Omental fat pad (tissue), 4 donors: ENCODE results near the gene SCGB1D1. TPM values are rescaled to one million over a fixed set of nuclear protein-coding genes. Genes with fewer than 3 reads are reported as not detected.
"Not testable (repeated sequence)": the region's sequence is repeated elsewhere in the genome, so short reads cannot be mapped to it uniquely, and the experiment has no call there.

Experiments used
- ATAC-seq: fragments of 150-250 bp; one replicate; pipeline ENCODE4 v1.9.1; 2016; ENCODE audit warnings: mild to moderate bottlenecking, moderate library complexity; ENCODE audit not compliant: low FRiP score
- DNase-seq: peaks from one replicate; pipeline ENCODE4 v3.0.0-alpha.2; 2019; ENCODE audit warnings: low spot score
- CTCF ChIP-seq, 3 donors: fragments of 450-650 bp; IDR thresholded peaks; one replicate each; pipeline ENCODE4 v1.5.1; 2016 to 2017; ENCODE audit warnings: antibody characterized with exemption in 3 of 3, mild to moderate bottlenecking in 3 of 3, moderate library complexity in 2 of 3
- total RNA-seq, 4 donors: library from RNA; depleted of rRNA; stranded (reverse); fragments of >200 nt; gene quantifications; one replicate each; pipeline ENCODE4 v1.1.0, GENCODE V29; 2016

SCGB1D1 gene
- total RNA-seq, 4 donors from 2014 or later: not detected

DNA sequence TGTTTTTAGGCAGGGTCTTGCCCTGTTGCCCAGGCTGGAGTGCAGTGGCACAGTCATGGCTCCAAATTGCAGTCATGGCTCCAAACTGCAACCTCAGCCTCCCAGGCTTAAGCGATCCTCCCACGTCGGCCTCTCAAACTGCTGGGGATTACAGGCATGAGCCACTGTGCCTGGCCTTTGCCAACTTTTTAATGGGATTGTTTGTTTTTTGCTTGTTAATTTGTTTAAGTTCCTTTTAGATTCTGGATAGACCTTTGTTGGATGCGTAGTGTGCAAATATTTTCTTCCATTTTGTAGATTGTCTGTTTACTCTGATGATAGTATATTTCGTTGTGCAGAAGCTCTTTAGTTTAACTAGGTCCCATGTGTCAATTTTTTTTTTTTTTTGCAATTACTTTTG, 10.0 kb upstream of the SCGB1D1 start:
- TF ChIP-seq CTCF (IDR thresholded peaks at IDR 0.05): no peak
- DNase-seq (no peak), ATAC-seq (no peak)

GRCh38 chr11:62181097-62181496, 8.9 kb upstream of the SCGB1D1 start:
- no peak for TF ChIP-seq CTCF (IDR thresholded peaks at IDR 0.05)
- ATAC-seq (no peak), DNase-seq (no peak)

GRCh38 chr11:62182147-62182891, 7.7 kb upstream of the SCGB1D1 start:
- no peak for TF ChIP-seq CTCF (IDR thresholded peaks at IDR 0.05)
- ATAC-seq: no peak
- no peak for DNase-seq

DNA sequence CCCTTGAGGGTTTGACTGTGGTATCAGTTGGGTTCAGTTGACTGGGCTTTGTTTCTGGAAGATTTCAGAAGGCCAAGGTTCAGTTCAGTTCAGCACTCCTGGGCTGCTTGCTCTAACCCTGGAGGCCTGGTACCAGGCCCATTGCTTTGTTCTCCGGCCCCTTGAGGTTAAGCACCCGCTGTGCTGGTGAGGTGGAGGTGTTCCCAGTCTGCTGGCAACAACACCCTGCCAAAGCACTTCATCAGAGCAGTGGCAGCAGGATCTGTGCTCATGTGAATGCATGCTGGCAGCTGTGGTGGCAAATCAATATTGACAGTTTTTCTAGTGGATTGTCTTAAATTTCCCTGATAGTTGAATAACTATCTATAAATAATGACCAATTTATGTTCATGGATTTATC, 3.8 kb upstream of the SCGB1D1 start:
- TF ChIP-seq CTCF (IDR thresholded peaks at IDR 0.05): no peak
- ATAC-seq (no peak), DNase-seq (no peak)

DNA sequence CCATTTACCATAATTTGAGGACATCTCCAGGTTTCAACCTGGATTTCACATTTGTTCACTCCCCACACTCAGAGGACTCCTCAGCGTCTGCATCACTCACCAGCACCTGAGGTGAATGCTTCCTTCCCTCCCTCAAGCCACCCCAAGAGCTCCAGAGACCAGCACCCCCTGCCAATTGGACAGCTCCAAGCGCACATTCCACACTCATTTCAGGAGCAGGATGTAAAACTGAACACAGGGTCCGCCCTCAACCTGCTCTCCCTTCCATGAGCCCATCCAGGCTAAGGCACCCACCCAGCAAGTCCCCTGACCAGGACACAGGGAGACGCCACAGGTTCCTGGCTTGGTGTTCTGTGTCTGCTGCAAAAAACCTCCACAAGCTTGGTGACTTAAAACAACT, 3.9 kb downstream of the SCGB1D1 start:
- ATAC-seq (no peak), DNase-seq (no peak)
- no peak for TF ChIP-seq CTCF (IDR thresholded peaks at IDR 0.05)

DNA sequence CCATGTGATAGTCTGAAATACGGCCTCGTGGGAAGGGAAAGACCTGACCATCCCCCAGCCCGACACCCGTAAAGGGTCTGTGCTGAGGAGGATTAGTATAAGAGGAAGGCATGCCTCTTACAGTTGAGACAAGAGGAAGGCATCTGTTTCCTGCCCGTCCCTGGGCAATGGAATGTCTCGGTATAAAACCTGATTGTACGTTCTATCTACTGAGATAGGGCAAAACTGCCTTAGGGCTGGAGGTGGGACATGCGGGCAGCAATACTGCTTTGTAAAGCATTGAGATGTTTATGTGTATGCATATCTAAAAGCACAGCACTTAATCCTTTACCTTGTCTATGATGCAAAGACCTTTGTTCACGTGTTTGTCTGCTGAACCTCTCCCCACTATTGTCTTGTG, 5.0 kb downstream of the SCGB1D1 start:
- not testable (repeated sequence) for ATAC-seq, DNase-seq

DNA sequence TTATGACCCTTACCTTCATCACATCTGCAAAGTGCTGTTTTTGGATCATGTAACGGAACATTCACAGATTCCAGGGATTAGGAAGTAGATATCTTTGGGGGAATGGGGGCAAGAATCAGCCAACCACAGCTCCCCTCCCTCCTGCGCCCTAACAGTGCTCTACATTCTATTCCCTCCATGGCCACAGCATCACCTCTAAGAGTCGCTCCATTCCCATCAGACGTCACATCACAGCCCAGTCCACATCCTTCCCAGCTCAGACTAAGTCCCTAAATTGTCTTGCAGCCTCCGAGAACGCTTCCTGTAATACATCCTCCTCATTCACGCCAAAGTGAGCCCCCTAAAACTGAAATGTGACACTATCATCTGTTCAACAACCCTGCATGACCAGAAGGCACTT, 5.9 kb downstream of the SCGB1D1 start:
- no peak for TF ChIP-seq CTCF (IDR thresholded peaks at IDR 0.05)
- ATAC-seq (no peak), DNase-seq (no peak)

- ATAC-seq, DNase-seq: not testable (repeated sequence)
Observed at GRCh38 chr11:62197400-62197799, 7.4 kb downstream of the SCGB1D1 start.
